Smooth muscle cell (in vitro differentiated cells): ENCODE data around the gene AGL. TPM values are rescaled to one million over a fixed set of nuclear protein-coding genes. Genes with fewer than 3 reads are reported as not detected.

Source experiments
- DNase-seq: peaks from one replicate; lab custom pipeline; 2025; ENCODE audit not compliant: unreplicated experiment; lab: John Stamatoyannopoulos, UW
- H2AFZ ChIP-seq: fragments of 200-600 bp; sonication (generic); 2 replicates; pipeline ENCODE4 v1.6.0; 2016; ENCODE audit warnings: antibody characterized with exemption, low read depth, mild to moderate bottlenecking
- H3F3A ChIP-seq: fragments of 200-600 bp; sonication (generic); 2 replicates; pipeline ENCODE4 v1.6.0; 2017; ENCODE audit warnings: antibody characterized with exemption, low read depth
- H3K27ac ChIP-seq: fragments of 200-600 bp; sonication (generic); 2 replicates; pipeline ENCODE4 v1.5.1; 2016; ENCODE audit warnings: low read depth, mild to moderate bottlenecking
- H3K27me3 ChIP-seq: fragments of 200-600 bp; sonication (generic); 2 replicates; pipeline ENCODE4 v1.6.1; 2016; ENCODE audit warnings: low read depth, mild to moderate bottlenecking
- H3K36me3 ChIP-seq: fragments of 200-600 bp; sonication (generic); 2 replicates; pipeline ENCODE4 v1.5.1; 2016; ENCODE audit warnings: low read depth
- H3K4me1 ChIP-seq: fragments of 200-600 bp; sonication (generic); 2 replicates; pipeline ENCODE4 v1.5.1; 2016; ENCODE audit warnings: low read depth
- H3K4me2 ChIP-seq: fragments of 200-600 bp; sonication (generic); 2 replicates; pipeline ENCODE4 v1.6.0; 2016; ENCODE audit warnings: mild to moderate bottlenecking
- H3K4me3 ChIP-seq: fragments of 200-600 bp; sonication (generic); 2 replicates; pipeline ENCODE4 v1.5.1; 2016; ENCODE audit warnings: mild to moderate bottlenecking
- H3K79me2 ChIP-seq: fragments of 200-600 bp; sonication (generic); 2 replicates; pipeline ENCODE4 v1.6.0; 2016; ENCODE audit warnings: low read depth, mild to moderate bottlenecking
- H3K9ac ChIP-seq: fragments of 200-600 bp; sonication (generic); 2 replicates; pipeline ENCODE4 v1.6.0; 2016; ENCODE audit warnings: low read depth
- H3K9me3 ChIP-seq: fragments of 200-600 bp; sonication (generic); replicated peaks from 2 replicates; pipeline ENCODE4 v1.5.1; 2016; ENCODE audit warnings: low read depth
- H4K20me1 ChIP-seq: fragments of 200-600 bp; sonication (generic); 2 replicates; pipeline ENCODE4 v1.6.0; 2016; ENCODE audit warnings: low read depth
- WGBS: methylation state at CpG from one replicate; pipeline ENCODE4 v1.1.7; 2016; ENCODE audit warnings: low lambda C conversion rate; 5-methylcytosine and 5-hydroxymethylcytosine counted together
- polyA plus RNA-seq: library from polyadenylated mRNA; unstranded; fragments of >200 nt; fragmentation: Nextera tagmentation; extraction: Ambion mirVana; gene quantifications from 2 replicates; pipeline ENCODE4 v1.2.1, GENCODE V29; 2016
- total RNA-seq: library from RNA; depleted of rRNA; stranded (reverse); fragments of >200 nt; gene quantifications from 2 replicates; pipeline ENCODE4 v1.2.3, GENCODE V29; 2014
- TF ChIP-seq, protein P1 (sequence below): fragments of 200-600 bp; sonication (generic); IDR thresholded peaks from 2 replicates; pipeline ENCODE4 v1.5.1; 2017; ENCODE audit warnings: borderline replicate concordance, mild to moderate bottlenecking, antibody characterized with exemption; ENCODE audit not compliant: insufficient read depth, poor library complexity, severe bottlenecking

AGL gene
- total and polyA plus RNA-seq, 2 experiments from 2014 or later = 5.1 to 18.3 TPM

DNA sequence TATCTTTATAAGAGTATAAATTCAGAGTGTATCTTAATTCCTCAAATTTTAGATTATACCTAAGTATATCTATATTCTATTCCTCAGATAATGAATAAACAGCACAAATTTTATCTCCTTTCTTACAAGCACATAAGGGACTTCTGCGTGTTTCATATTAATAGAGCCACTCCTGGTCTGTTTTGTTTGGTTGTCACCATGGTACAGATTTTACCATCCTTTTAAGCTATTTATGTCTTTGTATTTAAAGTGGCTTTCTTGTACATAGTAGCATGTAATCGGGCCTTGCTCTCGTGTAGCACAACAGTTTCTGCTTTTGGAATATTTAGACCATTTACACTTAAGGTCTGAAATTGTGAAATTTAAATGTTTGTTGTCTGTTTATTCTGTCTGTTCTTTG, 67.1 kb downstream of the AGL start:
- Histone ChIP-seq H3K4me2 (no peak overlapping the region), H3K79me2 (no peaks in the 10 kb centered on the region), H2AFZ (no peak overlapping the region), H3K9ac (no peak overlapping the region), H3K4me3 (no peak overlapping the region), H3K4me1 (no peaks in the 10 kb centered on the region), H3K27ac (no peak overlapping the region), H3K9me3 (no peaks in the 10 kb centered on the region), H3K36me3 (peaks cover 6% of the 10 kb centered on the region), H3F3A (no peaks in the 10 kb centered on the region), H3K27me3 (no peaks in the 10 kb centered on the region), H4K20me1 (no peaks in the 10 kb centered on the region)
- 94% methylated on average over 3 of the region's 3 CpGs for WGBS
- TF ChIP-seq, protein P1, sequence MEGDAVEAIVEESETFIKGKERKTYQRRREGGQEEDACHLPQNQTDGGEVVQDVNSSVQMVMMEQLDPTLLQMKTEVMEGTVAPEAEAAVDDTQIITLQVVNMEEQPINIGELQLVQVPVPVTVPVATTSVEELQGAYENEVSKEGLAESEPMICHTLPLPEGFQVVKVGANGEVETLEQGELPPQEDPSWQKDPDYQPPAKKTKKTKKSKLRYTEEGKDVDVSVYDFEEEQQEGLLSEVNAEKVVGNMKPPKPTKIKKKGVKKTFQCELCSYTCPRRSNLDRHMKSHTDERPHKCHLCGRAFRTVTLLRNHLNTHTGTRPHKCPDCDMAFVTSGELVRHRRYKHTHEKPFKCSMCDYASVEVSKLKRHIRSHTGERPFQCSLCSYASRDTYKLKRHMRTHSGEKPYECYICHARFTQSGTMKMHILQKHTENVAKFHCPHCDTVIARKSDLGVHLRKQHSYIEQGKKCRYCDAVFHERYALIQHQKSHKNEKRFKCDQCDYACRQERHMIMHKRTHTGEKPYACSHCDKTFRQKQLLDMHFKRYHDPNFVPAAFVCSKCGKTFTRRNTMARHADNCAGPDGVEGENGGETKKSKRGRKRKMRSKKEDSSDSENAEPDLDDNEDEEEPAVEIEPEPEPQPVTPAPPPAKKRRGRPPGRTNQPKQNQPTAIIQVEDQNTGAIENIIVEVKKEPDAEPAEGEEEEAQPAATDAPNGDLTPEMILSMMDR = no peak
- no peak for DNase-seq

- H3F3A ChIP-seq = no peaks in the 10 kb centered on the region
- H3K9me3 ChIP-seq = no peaks in the 10 kb centered on the region
- TF ChIP-seq, protein P1 = no peak
- H3K9ac ChIP-seq = no peak overlapping the region
- no peaks in the 10 kb centered on the region for H3K27me3 ChIP-seq
- no peaks in the 10 kb centered on the region for H3K36me3 ChIP-seq
- no peaks in the 10 kb centered on the region for H4K20me1 ChIP-seq
- no peak overlapping the region for H3K4me3 ChIP-seq
- no peak overlapping the region for H3K27ac ChIP-seq
- H3K4me1 ChIP-seq = no peaks in the 10 kb centered on the region
- 76% methylated on average over 1 of the region's 1 CpG for WGBS
- no peaks in the 10 kb centered on the region for H3K79me2 ChIP-seq
- DNase-seq = no peak
- no peak overlapping the region for H2AFZ ChIP-seq
- no peak overlapping the region for H3K4me2 ChIP-seq
Observed at GRCh38 chr1:99919220-99919619, 69.1 kb downstream of the AGL start.

GRCh38 chr1:99934801-99935200, 84.6 kb downstream of the AGL start:
- H3K36me3 ChIP-seq = no peaks in the 10 kb centered on the region
- H3K4me3 ChIP-seq = no peak overlapping the region
- no peak overlapping the region for H3K4me2 ChIP-seq
- H3K27me3 ChIP-seq = no peaks in the 10 kb centered on the region
- H3K9ac ChIP-seq = no peak overlapping the region
- H4K20me1 ChIP-seq = no peaks in the 10 kb centered on the region
- TF ChIP-seq, protein P1 = no peak
- H3K27ac ChIP-seq = no peak overlapping the region
- peaks cover 7% of the 10 kb centered on the region for H3K4me1 ChIP-seq
- no peak for DNase-seq
- no peak overlapping the region for H2AFZ ChIP-seq
- no peaks in the 10 kb centered on the region for H3F3A ChIP-seq
- no peaks in the 10 kb centered on the region for H3K9me3 ChIP-seq
- H3K79me2 ChIP-seq = no peaks in the 10 kb centered on the region

- WGBS = 90% methylated on average over 1 of the region's 1 CpG
- no peaks in the 10 kb centered on the region for H3F3A ChIP-seq
- H3K4me2 ChIP-seq = no peak overlapping the region
- no peaks in the 10 kb centered on the region for H3K36me3 ChIP-seq
- no peak overlapping the region for H2AFZ ChIP-seq
- TF ChIP-seq, protein P1 = no peak
- no peaks in the 10 kb centered on the region for H4K20me1 ChIP-seq
- no peaks in the 10 kb centered on the region for H3K27me3 ChIP-seq
- peaks cover 7% of the 10 kb centered on the region for H3K4me1 ChIP-seq
- no peaks in the 10 kb centered on the region for H3K79me2 ChIP-seq
- no peak overlapping the region for H3K9ac ChIP-seq
- H3K9me3 ChIP-seq = no peaks in the 10 kb centered on the region
- no peak for DNase-seq
- no peak overlapping the region for H3K4me3 ChIP-seq
- H3K27ac ChIP-seq = no peak overlapping the region
Observed at GRCh38 chr1:99935534-99935933, 85.4 kb downstream of the AGL start.
